ENCODE measurements around the gene ADM2.

DNA sequence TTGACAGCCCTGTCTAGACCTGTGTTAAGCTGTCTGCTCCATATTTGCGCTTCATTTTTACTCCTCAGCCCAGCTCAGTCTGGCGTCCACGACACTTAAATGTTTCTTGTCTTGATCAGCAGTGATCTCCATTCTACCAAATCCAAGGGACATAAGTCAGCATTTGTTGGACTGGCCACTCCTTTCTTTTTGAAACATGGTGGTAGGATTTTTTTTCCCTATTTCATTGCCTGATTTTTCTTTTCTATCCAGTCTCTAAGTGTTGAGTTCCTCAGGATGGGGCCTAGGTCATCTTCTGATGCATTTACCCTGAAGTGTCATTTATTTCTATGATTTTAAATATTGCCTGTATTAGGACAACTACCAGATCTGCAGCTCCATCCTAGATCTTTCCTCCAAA is 27.6 kb downstream of the ADM2 start:
- no peak for TF ChIP-seq POLR2A (IDR thresholded peaks at IDR 0.05)
- TF ChIP-seq, protein P1, sequence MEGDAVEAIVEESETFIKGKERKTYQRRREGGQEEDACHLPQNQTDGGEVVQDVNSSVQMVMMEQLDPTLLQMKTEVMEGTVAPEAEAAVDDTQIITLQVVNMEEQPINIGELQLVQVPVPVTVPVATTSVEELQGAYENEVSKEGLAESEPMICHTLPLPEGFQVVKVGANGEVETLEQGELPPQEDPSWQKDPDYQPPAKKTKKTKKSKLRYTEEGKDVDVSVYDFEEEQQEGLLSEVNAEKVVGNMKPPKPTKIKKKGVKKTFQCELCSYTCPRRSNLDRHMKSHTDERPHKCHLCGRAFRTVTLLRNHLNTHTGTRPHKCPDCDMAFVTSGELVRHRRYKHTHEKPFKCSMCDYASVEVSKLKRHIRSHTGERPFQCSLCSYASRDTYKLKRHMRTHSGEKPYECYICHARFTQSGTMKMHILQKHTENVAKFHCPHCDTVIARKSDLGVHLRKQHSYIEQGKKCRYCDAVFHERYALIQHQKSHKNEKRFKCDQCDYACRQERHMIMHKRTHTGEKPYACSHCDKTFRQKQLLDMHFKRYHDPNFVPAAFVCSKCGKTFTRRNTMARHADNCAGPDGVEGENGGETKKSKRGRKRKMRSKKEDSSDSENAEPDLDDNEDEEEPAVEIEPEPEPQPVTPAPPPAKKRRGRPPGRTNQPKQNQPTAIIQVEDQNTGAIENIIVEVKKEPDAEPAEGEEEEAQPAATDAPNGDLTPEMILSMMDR (IDR thresholded peaks at IDR 0.05 in 4 of 5, conservative IDR thresholded peaks at IDR 0.05 in 1 of 5), result no peak
